SU-DHL-6 (cell line): ENCODE measurements around the gene HSPA4.

Source experiments
- CTCF ChIP-seq: fragments of 200-600 bp; sonication (generic); IDR thresholded peaks from one replicate; pipeline ENCODE4 v1.5.1; 2017; ENCODE audit warnings: antibody characterized with exemption, mild to moderate bottlenecking, low read length, moderate library complexity; ENCODE audit not compliant: insufficient read depth, poor library complexity, severe bottlenecking
- EZH2phosphoT487 ChIP-seq: fragments of 200-600 bp; sonication (generic), shearing (Covaris generic); conservative IDR thresholded peaks from 2 replicates; pipeline ENCODE4 v1.6.1; 2018; ENCODE audit warnings: mild to moderate bottlenecking, antibody characterized with exemption, low read length, moderate library complexity, mixed read lengths

GRCh38 chr5:133119233-133119711 is 67.5 kb downstream of the HSPA4 start:
- TF ChIP-seq CTCF (no peak), EZH2phosphoT487 (no peak)
